ENCODE measurements around the gene EEF1G.
"Not testable (repeated sequence)": the region's sequence is repeated elsewhere in the genome, so short reads cannot be mapped to it uniquely, and the experiment has no call there.

The EEF1G gene

GRCh38 chr11:62577046-62577714 lies 3.5 kb upstream of the EEF1G start:
- DNase-seq (ENCODE audit: low spot score) = no peak

- no peak for DNase-seq (ENCODE audit: low spot score)
These were observed 2.1 kb upstream of the EEF1G start for GRCh38 chr11:62575837-62576236.

DNA sequence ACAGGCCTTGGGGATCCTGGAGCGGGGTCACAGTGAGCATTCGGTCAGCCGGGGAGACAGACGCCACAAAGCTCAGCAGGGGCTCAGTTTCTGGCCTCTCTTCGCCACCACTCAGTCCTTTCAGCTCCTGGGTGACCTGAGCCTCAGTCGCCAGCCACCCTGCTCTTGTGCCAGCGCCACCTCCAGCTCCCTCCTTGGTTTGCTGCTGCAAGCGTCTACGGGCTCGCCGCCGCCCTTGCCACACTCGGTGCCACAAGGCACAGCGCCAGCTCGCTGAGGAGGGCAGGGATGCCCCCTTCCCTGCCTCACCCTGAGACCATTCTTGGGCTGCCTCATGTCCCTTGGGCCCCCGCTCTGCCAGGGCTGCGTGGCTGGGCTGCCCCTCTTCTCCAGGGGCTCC lies 1.5 kb upstream of the EEF1G start:
- DNase-seq (ENCODE audit: low spot score) = no peak

DNA sequence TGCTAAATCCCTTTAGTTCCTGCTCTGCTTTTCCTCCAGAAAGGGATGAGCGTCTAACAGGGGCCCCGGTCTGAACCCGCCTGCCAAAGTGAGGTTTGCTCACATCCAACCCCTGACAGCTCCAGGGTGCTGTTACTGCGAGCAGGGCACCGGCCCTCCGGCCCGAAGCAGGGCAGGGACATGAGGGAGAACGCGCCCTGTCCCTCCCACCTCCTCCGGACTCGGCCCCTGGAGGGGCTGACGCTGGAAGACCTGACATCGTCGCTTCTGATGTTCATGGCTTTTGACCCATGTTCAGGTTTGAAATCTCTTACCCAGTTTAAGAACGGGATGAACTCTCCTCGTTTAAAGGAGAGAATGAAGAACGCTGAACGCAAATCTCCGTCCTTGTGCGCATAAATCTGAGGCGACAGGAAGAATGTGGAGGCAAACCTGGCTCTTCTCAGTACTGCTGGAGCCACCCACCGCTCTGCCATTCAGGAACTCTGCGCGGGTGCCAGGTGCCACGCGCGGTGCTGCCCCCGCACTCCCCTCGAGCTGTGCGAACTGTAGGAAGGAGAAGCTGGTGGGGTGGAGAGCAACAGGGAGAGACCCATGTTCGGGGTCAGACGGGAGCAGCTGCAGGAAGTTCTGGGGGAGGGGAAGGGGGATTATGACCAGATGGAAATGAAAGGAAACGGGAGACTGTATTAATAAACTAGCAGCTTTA lies 826 bp upstream of the EEF1G start:
- no peak for DNase-seq (ENCODE audit: low spot score)

DNA sequence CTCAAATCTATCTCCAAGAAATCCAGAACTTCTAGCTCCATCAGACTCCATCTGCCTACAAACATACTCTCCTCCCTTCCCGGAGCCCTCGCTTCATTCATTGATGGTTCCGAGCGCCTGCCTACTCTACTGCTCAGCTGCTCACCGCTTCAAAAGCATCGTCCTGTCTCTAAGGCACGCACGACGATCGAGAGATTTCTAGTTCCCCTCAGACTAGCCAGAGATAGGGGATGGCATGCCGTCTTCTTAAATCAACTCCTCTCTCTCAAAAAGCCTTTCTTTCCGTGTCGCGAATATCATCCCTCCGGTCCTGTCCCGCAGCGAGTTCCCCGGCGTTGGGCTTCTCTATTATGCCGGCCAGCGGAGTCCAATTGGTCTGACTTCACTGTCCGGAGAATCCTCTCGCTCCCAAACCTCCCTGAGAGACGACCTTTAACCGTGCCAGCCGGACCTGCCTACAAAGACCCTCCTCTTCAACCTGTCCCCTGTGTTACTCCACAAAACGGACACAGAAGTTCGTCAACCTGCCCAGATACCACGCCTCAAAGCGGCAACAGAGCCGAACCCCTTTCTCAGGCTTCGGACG lies 592 bp downstream of the EEF1G start:
- DNase-seq (ENCODE audit: low spot score) = no peak

GRCh38 chr11:62572431-62572830 lies 1.3 kb downstream of the EEF1G start:
- no peak for DNase-seq (ENCODE audit: low spot score)

GRCh38 chr11:62571493-62571892 lies 2.2 kb downstream of the EEF1G start:
- not testable (repeated sequence) for DNase-seq (ENCODE audit: low spot score)

GRCh38 chr11:62570903-62571302 lies 2.8 kb downstream of the EEF1G start:
- not testable (repeated sequence) for DNase-seq (ENCODE audit: low spot score)

GRCh38 chr11:62569611-62570010 lies 4.1 kb downstream of the EEF1G start:
- no peak for DNase-seq (ENCODE audit: low spot score)

DNA sequence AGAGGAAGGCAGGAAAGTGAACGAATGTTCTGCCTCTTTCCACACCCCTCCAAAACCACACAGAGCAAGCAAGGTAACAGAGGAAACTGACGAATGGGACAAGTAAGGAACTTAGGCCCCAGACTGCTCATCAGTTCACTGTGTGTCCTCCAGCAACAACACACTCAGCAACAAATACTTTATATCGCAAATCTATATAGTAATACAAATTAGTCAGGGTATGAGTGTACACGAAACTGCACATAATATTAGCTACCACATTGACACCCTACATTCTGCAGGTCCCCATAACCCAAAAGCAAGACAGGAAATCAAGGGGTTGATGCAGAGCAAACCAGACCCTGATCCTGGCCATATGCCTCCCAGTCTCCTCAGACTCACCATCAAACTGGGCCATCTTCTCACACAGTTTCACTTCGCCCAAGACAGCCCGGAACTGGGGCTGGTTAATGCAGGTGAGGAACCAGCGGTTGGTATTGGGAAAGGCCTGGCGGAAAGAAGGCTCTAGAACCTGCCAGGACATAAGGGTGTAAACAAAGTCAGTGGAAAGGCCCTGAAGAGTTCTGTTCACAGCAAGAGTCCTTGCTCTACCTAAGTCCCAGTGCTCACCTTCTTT lies 6.6 kb downstream of the EEF1G start:
- no peak for DNase-seq (ENCODE audit: low spot score)

DNA sequence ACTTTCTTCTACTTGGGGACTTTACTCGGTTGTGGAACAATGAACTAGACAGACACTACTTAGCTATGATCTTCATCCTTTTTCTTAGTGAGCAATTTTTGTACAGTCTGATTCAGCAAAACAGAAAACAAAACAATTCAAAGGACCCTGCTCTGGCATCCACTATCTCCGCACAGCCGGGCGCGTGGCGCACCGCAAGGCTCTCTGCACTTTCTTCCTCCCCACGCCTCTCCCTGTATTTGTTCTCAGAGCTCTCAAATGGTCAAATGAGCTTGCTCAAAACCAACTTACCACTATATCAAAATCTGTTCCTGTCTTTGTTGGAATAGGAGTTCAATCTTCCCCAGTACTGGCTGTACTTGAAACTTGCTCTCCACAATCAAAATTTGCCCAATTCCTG lies 7.4 kb downstream of the EEF1G start:
- DNase-seq (ENCODE audit: low spot score) = no peak

GRCh38 chr11:62565100-62565802 lies 8.4 kb downstream of the EEF1G start:
- DNase-seq (ENCODE audit: low spot score) = no peak

- not testable (repeated sequence) for DNase-seq (ENCODE audit: low spot score)
These were observed 11.9 kb downstream of the EEF1G start for GRCh38 chr11:62561677-62562230.

DNA sequence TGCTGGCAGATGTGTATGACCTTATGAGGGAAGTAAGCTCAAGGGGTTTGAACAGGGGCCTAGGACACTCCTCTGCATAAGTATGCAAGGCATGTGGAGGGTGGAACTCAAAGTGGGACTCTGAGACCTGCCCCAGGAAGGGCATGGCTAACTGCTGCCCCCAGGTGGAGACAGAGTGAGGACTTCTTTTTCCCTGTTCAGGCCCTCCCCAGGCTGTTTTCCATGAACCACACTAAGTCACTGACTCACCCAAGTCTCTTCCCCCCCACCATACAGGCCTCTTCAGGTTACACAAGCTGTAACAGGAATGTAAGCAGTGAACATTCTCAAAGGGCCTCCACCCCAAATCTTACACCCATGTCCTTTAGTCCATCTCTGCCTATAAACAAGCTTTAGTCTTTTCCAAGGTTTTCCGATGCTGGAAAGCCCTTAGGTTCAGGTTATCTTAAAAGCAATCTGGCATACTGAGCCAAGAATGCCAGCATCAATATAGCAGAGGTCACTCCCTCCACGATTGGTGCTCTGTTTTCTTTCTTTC lies 13.1 kb downstream of the EEF1G start:
- DNase-seq (ENCODE audit: low spot score) = peak; percentile 81

DNA sequence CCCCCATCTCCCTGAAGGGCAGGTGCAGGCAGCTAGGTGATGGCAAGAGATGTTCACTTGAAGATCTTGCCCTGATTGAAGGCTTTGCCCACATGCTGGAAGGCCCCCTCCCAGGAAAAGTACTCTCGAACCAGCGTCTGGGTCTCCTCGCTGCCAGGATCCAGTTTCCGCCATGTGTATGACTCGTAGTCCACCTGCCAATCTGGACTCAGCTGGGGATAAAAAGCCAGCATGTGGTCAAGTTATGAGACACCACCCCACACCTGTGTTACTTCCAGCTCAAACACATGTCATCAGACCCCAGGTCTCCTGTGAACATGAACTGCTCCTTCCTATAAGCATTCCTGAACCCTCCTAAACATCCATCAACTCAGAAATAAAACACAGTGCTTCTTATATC lies 14.1 kb downstream of the EEF1G start:
- DNase-seq (ENCODE audit: low spot score) = not testable (repeated sequence)

- DNase-seq (ENCODE audit: low spot score) = no peak
These were observed 14.5 kb downstream of the EEF1G start for GRCh38 chr11:62559204-62559603.

DNA sequence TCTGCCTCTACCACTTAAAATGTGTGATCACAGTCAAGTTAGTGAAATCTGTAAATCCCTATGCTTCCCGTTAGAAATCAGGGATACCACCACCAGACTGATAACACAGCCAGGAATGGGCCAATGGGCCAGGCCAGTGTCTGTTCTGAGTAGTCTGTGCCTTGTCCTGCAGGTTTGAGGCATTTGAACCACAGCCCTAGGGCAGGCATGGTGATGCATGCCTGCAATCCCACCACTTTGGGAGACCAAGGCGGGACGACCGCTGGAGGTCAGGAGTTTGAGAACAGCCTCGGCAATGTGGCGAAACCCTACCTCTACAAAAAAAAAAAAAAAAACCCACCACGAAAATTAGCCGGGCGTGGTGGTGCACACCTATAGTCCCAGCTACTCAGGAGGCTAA lies 15.0 kb downstream of the EEF1G start:
- no peak for DNase-seq (ENCODE audit: low spot score)

DNA sequence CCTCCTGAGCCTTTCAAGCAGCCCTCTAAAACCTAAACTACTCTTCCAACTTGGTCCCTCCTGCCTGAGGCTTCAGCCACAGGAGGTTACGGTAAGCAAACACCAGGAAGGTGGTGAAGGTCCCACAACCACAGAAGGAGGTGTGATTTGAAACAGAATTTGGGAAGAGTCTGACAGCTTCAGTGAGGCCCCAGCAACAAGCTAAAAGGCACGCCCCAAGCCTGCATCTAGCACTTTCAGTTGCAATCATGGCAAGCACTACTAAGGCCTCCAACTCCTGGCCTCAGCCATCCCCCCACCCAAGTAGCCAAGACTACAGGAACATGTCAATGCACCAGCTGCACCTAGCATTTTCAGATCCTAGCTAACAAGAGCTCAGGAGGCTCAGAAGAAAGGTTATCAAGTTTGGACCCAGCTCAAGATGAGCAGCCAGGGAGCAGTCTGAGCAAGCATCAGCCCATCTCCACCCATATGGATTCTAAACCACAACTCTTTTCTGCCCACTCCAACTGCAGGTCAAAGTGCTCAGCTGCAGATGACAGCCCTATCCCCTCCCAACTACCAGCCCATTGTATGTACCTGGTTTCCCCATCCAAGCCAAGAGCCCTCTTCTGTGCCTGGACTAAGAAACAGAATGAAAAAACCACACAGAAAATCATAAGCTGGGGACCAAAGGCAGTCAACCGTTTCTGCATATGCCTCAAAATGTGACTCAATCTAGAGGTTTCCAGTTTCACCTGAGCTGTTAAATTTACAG lies 16.6 kb downstream of the EEF1G start:
- DNase-seq (ENCODE audit: low spot score) = no peak

- peak; percentile 85 for DNase-seq (ENCODE audit: low spot score)
These were observed 17.4 kb downstream of the EEF1G start for GRCh38 chr11:62556108-62556874.

GRCh38 chr11:62555464-62556107 lies 18.1 kb downstream of the EEF1G start:
- peak; percentile 70 for DNase-seq (ENCODE audit: low spot score)

Measured in left forelimb (tissue), 1 donor.